Astrocyte (in vitro differentiated cells and primary cell): ENCODE results near the gene COL26A1. TPM values are rescaled to one million over a fixed set of nuclear protein-coding genes. Genes with fewer than 3 reads are reported as not detected.

ENCODE experiments used
- DNase-seq: peaks from one replicate; pipeline ENCODE4 v3.0.0-alpha.2; 2010; ENCODE audit warnings: low read depth
- FAIRE-seq: peaks from 2 replicates; lab custom pipeline; 2011; peaks lifted over from hg19 to GRCh38; lab: Jason Lieb, UNC
- H2AFZ ChIP-seq: 2 replicates; pipeline ENCODE4 v1.6.0; 2012; ENCODE audit warnings: low read depth, low read length, inconsistent platforms
- H3K27ac ChIP-seq: 2 replicates; pipeline ENCODE4 v1.5.1; 2011; ENCODE audit warnings: low read depth, low read length, inconsistent platforms
- H3K27me3 ChIP-seq: 2 replicates; pipeline ENCODE4 v1.6.0; 2011; ENCODE audit warnings: low read length, inconsistent platforms; ENCODE audit not compliant: insufficient read depth
- H3K36me3 ChIP-seq: 2 replicates; pipeline ENCODE4 v1.5.1; 2011; ENCODE audit warnings: low read length, inconsistent platforms; ENCODE audit not compliant: insufficient read depth
- H3K4me1 ChIP-seq: 2 replicates; pipeline ENCODE4 v1.5.1; 2011; ENCODE audit warnings: low read length, inconsistent platforms; ENCODE audit not compliant: insufficient read depth
- H3K4me2 ChIP-seq: 2 replicates; pipeline ENCODE4 v1.6.0; 2012; ENCODE audit warnings: low read length, inconsistent platforms
- H3K4me3 ChIP-seq: 2 replicates; pipeline ENCODE4 v1.5.1; 2011; ENCODE audit warnings: low read depth, mild to moderate bottlenecking, low read length, inconsistent platforms; ENCODE audit not compliant: insufficient read depth
- H3K79me2 ChIP-seq: 2 replicates; pipeline ENCODE4 v1.6.0; 2012; ENCODE audit warnings: mild to moderate bottlenecking, low read length, inconsistent platforms; ENCODE audit not compliant: insufficient read depth
- H3K9ac ChIP-seq: 2 replicates; pipeline ENCODE4 v1.6.0; 2012; ENCODE audit warnings: mild to moderate bottlenecking, low read length, inconsistent platforms
- H3K9me3 ChIP-seq: 2 replicates; pipeline ENCODE4 v1.5.1; 2012; ENCODE audit warnings: low read depth, mild to moderate bottlenecking, low read length, inconsistent platforms; ENCODE audit not compliant: insufficient read depth
- H4K20me1 ChIP-seq: 2 replicates; pipeline ENCODE4 v1.6.0; 2012; ENCODE audit warnings: low read length, inconsistent platforms; ENCODE audit not compliant: insufficient read depth
- H3K27ac Mint-ChIP-seq: one replicate; pipeline ENCODE4 v1.8.0; 2021; ENCODE audit warnings: mild to moderate bottlenecking, mixed read lengths; ENCODE audit not compliant: unreplicated experiment
- H3K27me3 Mint-ChIP-seq: one replicate; pipeline ENCODE4 v1.8.0; 2021; ENCODE audit warnings: low read depth, mixed read lengths; ENCODE audit not compliant: unreplicated experiment
- H3K36me3 Mint-ChIP-seq: one replicate; pipeline ENCODE4 v1.8.0; 2021; ENCODE audit warnings: low read depth, mixed read lengths; ENCODE audit not compliant: unreplicated experiment
- H3K4me1 Mint-ChIP-seq: one replicate; pipeline ENCODE4 v1.8.0; 2021; ENCODE audit warnings: low read depth, mixed read lengths; ENCODE audit not compliant: unreplicated experiment
- H3K4me3 Mint-ChIP-seq: one replicate; pipeline ENCODE4 v1.8.0; 2021; ENCODE audit warnings: mild to moderate bottlenecking, moderate library complexity, mixed read lengths; ENCODE audit not compliant: unreplicated experiment
- H3K9me3 Mint-ChIP-seq: one replicate; pipeline ENCODE4 v1.8.0; 2021; ENCODE audit warnings: mild to moderate bottlenecking, mixed read lengths; ENCODE audit not compliant: unreplicated experiment
- EZH2 ChIP-seq: IDR thresholded peaks from 2 replicates; pipeline ENCODE4 v1.6.1; 2012; ENCODE audit warnings: mild to moderate bottlenecking, low read length, inconsistent platforms; ENCODE audit not compliant: insufficient read depth
- total RNA-seq: library from RNA; stranded (reverse); gene quantifications from 2 replicates; pipeline ENCODE4 v1.2.1, GENCODE V29; 2021
- TF ChIP-seq, protein P1 (sequence below): IDR thresholded peaks from 2 replicates; pipeline ENCODE4 v1.5.1; 2011; ENCODE audit warnings: low read depth, mild to moderate bottlenecking, inconsistent platforms, low read length, moderate library complexity; ENCODE audit not compliant: insufficient read depth

COL26A1 gene
- total RNA-seq, 1 donor from 2014 or later, result 7.1 TPM

DNA sequence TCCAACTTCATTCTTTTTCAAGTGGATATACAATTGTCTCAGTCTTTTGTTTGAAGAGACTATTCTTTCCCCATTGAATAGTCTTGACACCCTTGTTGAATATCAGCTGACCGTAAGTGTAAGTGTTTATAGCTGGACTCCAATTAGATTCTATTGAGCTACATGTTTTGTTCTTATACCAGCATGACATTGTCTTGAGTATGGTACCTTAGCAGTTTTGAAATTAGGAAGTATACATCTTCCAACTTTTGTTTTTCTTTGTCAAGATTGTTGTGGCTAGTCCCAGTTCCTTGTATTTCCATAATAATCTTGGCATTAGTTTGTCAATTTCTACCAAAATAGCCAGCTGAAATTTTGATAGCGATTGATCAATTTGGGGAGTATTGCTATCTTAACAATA, 209.5 kb downstream of the COL26A1 start:
- Histone ChIP-seq H3K9me3 (no peaks in the 10 kb centered on the region), H3K4me3 (no peak overlapping the region), H3K9ac (no peak overlapping the region), H3K27ac (no peak overlapping the region), H3K27me3 (peaks cover 3% of the 10 kb centered on the region), H3K4me1 (no peaks in the 10 kb centered on the region), H4K20me1 (no peaks in the 10 kb centered on the region), H3K36me3 (no peaks in the 10 kb centered on the region), H3K4me2 (no peak overlapping the region), H3K79me2 (no peaks in the 10 kb centered on the region), H2AFZ (no peak overlapping the region)
- peaks cover 12% of the 10 kb centered on the region for H3K9me3 Mint-ChIP-seq
- no peak overlapping the region for H3K4me3 Mint-ChIP-seq
- DNase-seq, result no peak
- H3K27me3 Mint-ChIP-seq, result no peaks in the 10 kb centered on the region
- no peak for FAIRE-seq
- TF ChIP-seq, protein P1, sequence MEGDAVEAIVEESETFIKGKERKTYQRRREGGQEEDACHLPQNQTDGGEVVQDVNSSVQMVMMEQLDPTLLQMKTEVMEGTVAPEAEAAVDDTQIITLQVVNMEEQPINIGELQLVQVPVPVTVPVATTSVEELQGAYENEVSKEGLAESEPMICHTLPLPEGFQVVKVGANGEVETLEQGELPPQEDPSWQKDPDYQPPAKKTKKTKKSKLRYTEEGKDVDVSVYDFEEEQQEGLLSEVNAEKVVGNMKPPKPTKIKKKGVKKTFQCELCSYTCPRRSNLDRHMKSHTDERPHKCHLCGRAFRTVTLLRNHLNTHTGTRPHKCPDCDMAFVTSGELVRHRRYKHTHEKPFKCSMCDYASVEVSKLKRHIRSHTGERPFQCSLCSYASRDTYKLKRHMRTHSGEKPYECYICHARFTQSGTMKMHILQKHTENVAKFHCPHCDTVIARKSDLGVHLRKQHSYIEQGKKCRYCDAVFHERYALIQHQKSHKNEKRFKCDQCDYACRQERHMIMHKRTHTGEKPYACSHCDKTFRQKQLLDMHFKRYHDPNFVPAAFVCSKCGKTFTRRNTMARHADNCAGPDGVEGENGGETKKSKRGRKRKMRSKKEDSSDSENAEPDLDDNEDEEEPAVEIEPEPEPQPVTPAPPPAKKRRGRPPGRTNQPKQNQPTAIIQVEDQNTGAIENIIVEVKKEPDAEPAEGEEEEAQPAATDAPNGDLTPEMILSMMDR, result no peak
- TF ChIP-seq EZH2, result no peak
- H3K4me1 Mint-ChIP-seq, result peaks cover 9% of the 10 kb centered on the region
- H3K27ac Mint-ChIP-seq, result no peak overlapping the region
- no peaks in the 10 kb centered on the region for H3K36me3 Mint-ChIP-seq

DNA sequence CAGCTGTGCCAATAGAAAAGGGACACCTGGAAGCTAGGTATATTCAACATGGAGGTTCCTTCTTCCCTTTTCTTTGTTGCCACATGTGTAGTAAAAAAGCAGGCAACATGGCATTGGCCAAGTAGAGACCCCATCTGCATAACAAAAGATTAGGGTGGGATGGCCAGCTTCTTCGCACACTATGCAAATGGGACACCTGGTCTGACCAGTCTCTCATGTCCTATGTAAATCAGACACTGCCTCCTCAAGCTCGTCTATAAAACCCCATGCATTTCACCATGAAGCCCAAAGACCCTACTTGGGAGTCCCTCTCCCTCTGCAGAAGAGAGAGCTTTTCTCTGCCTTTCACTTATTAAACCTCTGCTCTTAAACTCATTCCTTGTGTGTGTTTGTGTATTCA, 212.5 kb downstream of the COL26A1 start:
- Mint-ChIP-seq H3K9me3 (peaks cover 8% of the 10 kb centered on the region), H3K27me3 (no peaks in the 10 kb centered on the region), H3K4me3 (no peak overlapping the region), H3K27ac (no peak overlapping the region), H3K4me1 (peaks cover 13% of the 10 kb centered on the region), H3K36me3 (peaks cover under 1% of the 10 kb centered on the region)
- H3K4me2 ChIP-seq, result no peak overlapping the region
- H4K20me1 ChIP-seq, result no peaks in the 10 kb centered on the region
- no peaks in the 10 kb centered on the region for H3K36me3 ChIP-seq
- no peak for TF ChIP-seq EZH2
- TF ChIP-seq, protein P1, result no peak
- no peak overlapping the region for H3K4me3 ChIP-seq
- FAIRE-seq, result no peak
- no peaks in the 10 kb centered on the region for H3K9me3 ChIP-seq
- H3K27ac ChIP-seq, result no peak overlapping the region
- H3K9ac ChIP-seq, result no peak overlapping the region
- no peak overlapping the region for H2AFZ ChIP-seq
- H3K79me2 ChIP-seq, result no peaks in the 10 kb centered on the region
- H3K4me1 ChIP-seq, result no peaks in the 10 kb centered on the region
- H3K27me3 ChIP-seq, result peaks cover 2% of the 10 kb centered on the region
- DNase-seq, result no peak

DNA sequence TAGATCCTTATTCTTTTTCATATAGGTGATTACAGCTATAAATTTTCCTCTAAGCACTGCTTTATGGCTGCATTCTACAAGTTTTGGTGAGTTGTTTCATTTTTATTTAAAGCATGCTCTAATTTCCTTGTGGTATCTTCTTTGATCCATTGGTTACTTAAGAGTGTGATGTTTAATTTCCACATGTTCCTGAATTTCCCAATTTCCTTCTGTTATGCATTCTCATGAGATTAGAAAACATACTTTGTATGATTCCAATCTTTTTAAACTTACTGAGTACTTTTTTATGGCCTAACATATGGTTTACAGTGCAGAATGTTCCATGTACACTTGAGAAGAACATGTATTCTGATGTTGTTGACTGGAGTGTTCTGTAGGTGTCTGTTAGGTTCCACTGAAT, 213.0 kb downstream of the COL26A1 start:
- Mint-ChIP-seq H3K9me3 (peaks cover 7% of the 10 kb centered on the region), H3K27ac (peak overlapping the region; percentile 69), H3K36me3 (peaks cover 2% of the 10 kb centered on the region), H3K4me1 (peaks cover 13% of the 10 kb centered on the region), H3K4me3 (no peak overlapping the region), H3K27me3 (no peaks in the 10 kb centered on the region)
- TF ChIP-seq EZH2, result no peak
- TF ChIP-seq, protein P1, result no peak
- no peaks in the 10 kb centered on the region for H3K4me1 ChIP-seq
- FAIRE-seq (no peak), DNase-seq (no peak)
- no peaks in the 10 kb centered on the region for H3K36me3 ChIP-seq
- no peak overlapping the region for H3K27ac ChIP-seq
- H3K4me2 ChIP-seq, result no peak overlapping the region
- no peak overlapping the region for H2AFZ ChIP-seq
- H3K4me3 ChIP-seq, result no peak overlapping the region
- H3K9ac ChIP-seq, result no peak overlapping the region
- H3K9me3 ChIP-seq, result no peaks in the 10 kb centered on the region
- H4K20me1 ChIP-seq, result no peaks in the 10 kb centered on the region
- no peaks in the 10 kb centered on the region for H3K79me2 ChIP-seq
- H3K27me3 ChIP-seq, result peaks cover 4% of the 10 kb centered on the region
